Measurements from ENCODE around the gene CKAP5. TPM values are rescaled to one million over a fixed set of nuclear protein-coding genes. Genes with fewer than 3 reads are reported as not detected.

Gene CKAP5
- polyA plus RNA-seq, 1 donor (not counting 4 experiments of a cell fraction or from before 2014, with no cell fraction given): 96.4 TPM

GRCh38 chr11:46892838-46893237 lies 46.8 kb upstream of the CKAP5 start:
- H3K4me1 ChIP-seq (ENCODE audit: control insufficient read depth, extremely low read depth, insufficient read depth, low read length): no peaks in the 10 kb centered on the region
- no peak overlapping the region for H3K27ac ChIP-seq (ENCODE audit: control insufficient read depth, insufficient read depth, low read length)
- no peaks in the 10 kb centered on the region for H3K79me2 ChIP-seq (ENCODE audit: control insufficient read depth, insufficient read depth, low read length)
- H3K4me3 ChIP-seq (ENCODE audit: control insufficient read depth in 2 of 3, extremely low read depth in 1 of 3, insufficient read depth in 2 of 3, low read depth in 1 of 3, low read length in 3 of 3): no peak overlapping the region
- no peak overlapping the region for H3K4me2 ChIP-seq (ENCODE audit: control insufficient read depth, extremely low read depth, insufficient read depth, low read depth, low read length)
- no peaks in the 10 kb centered on the region for H4K20me1 ChIP-seq (ENCODE audit: control insufficient read depth, extremely low read depth, insufficient read depth, low read length)
- no peaks in the 10 kb centered on the region for H3K27me3 ChIP-seq (ENCODE audit: control insufficient read depth, extremely low read depth, insufficient read depth, low read length)
- dilution Hi-C loops (cut with MboI; ENCODE audit: extremely low pct_ligation_motif_present, low sequenced_read_pairs): no loop called here
- H2AFZ ChIP-seq (ENCODE audit: control insufficient read depth, low read length): no peak overlapping the region
- FAIRE-seq: no peak
- H3K9ac ChIP-seq (ENCODE audit: control insufficient read depth, extremely low read depth, insufficient read depth, low read length): no peak overlapping the region
- peaks cover 7 to 15% of the 10 kb centered on the region in 2 experiments for H3K36me3 ChIP-seq (ENCODE audit: control insufficient read depth in 2 of 2, extremely low read depth in 1 of 2, insufficient read depth in 2 of 2, low read length in 2 of 2)
- no peaks in the 10 kb centered on the region for H3K9me1 ChIP-seq (ENCODE audit: control insufficient read depth, extremely low read depth, insufficient read depth, low read length)
- no peak for DNase-seq (ENCODE audit: low read depth, low spot score)
- no peak for TF ChIP-seq EZH2 (IDR thresholded peaks at IDR 0.05; ENCODE audit: low read length)
- no peak for TF ChIP-seq CTCF (optimal IDR thresholded peaks at IDR 0.05 in 1 of 3, IDR thresholded peaks at IDR 0.05 in 1 of 3, conservative IDR thresholded peaks at IDR 0.05 in 1 of 3; ENCODE audit: extremely low read depth in 1 of 3, insufficient read depth in 2 of 3, low read length in 3 of 3)
- H3K9me3 ChIP-seq (ENCODE audit: control insufficient read depth, low read depth, low read length): no peaks in the 10 kb centered on the region

- Histone ChIP-seq H3K4me1 (ENCODE audit: control insufficient read depth, extremely low read depth, insufficient read depth, low read length) (no peaks in the 10 kb centered on the region), H4K20me1 (ENCODE audit: control insufficient read depth, extremely low read depth, insufficient read depth, low read length) (no peaks in the 10 kb centered on the region), H3K9me1 (ENCODE audit: control insufficient read depth, extremely low read depth, insufficient read depth, low read length) (no peaks in the 10 kb centered on the region), H2AFZ (ENCODE audit: control insufficient read depth, low read length) (no peak overlapping the region), H3K9ac (ENCODE audit: control insufficient read depth, extremely low read depth, insufficient read depth, low read length) (no peak overlapping the region), H3K9me3 (ENCODE audit: control insufficient read depth, low read depth, low read length) (no peaks in the 10 kb centered on the region), H3K4me2 (ENCODE audit: control insufficient read depth, extremely low read depth, insufficient read depth, low read depth, low read length) (no peak overlapping the region), H3K4me3 (ENCODE audit: control insufficient read depth in 2 of 3, extremely low read depth in 1 of 3, insufficient read depth in 2 of 3, low read depth in 1 of 3, low read length in 3 of 3) (no peak overlapping the region), H3K27ac (ENCODE audit: control insufficient read depth, insufficient read depth, low read length) (no peak overlapping the region), H3K36me3 (ENCODE audit: control insufficient read depth in 2 of 2, extremely low read depth in 1 of 2, insufficient read depth in 2 of 2, low read length in 2 of 2) (peaks cover 7 to 15% of the 10 kb centered on the region in 2 experiments), H3K79me2 (ENCODE audit: control insufficient read depth, insufficient read depth, low read length) (no peaks in the 10 kb centered on the region), H3K27me3 (ENCODE audit: control insufficient read depth, extremely low read depth, insufficient read depth, low read length) (no peaks in the 10 kb centered on the region)
- dilution Hi-C loops (cut with MboI; ENCODE audit: extremely low pct_ligation_motif_present, low sequenced_read_pairs): no loop called here
- DNase-seq (ENCODE audit: low read depth, low spot score) (no peak), FAIRE-seq (no peak)
- no peak for TF ChIP-seq CTCF (optimal IDR thresholded peaks at IDR 0.05 in 1 of 3, IDR thresholded peaks at IDR 0.05 in 1 of 3, conservative IDR thresholded peaks at IDR 0.05 in 1 of 3; ENCODE audit: extremely low read depth in 1 of 3, insufficient read depth in 2 of 3, low read length in 3 of 3)
- TF ChIP-seq EZH2 (IDR thresholded peaks at IDR 0.05; ENCODE audit: low read length): no peak
Observed at GRCh38 chr11:46892109-46892508, 46.0 kb upstream of the CKAP5 start.
